Measurements from ENCODE around the gene ATP6V0E2.

ATP6V0E2 gene

GRCh38 chr7:149864023-149864422, 9.7 kb upstream of the ATP6V0E2 start:
- no peak for DNase-seq

DNA sequence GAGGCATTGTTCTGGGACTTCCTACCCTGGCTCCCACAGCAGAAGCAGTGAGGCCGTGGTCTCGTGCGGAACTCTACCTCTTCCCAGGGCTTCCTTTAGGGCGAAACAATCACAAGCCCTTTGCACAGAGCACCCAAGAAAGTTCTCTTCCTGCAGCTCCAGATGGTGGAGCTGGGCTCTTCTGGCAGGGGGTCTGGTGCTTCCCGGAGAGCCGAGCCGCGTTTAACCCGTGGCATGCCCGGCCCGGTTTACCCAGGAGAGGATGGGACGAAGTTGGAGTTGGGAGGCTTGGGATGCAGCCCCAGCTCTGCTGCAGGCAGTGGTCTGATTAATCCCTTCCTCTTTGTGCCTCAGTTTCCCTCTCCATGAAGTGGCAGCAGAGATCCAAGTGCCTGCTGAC, 9.0 kb upstream of the ATP6V0E2 start:
- no peak for DNase-seq

DNA sequence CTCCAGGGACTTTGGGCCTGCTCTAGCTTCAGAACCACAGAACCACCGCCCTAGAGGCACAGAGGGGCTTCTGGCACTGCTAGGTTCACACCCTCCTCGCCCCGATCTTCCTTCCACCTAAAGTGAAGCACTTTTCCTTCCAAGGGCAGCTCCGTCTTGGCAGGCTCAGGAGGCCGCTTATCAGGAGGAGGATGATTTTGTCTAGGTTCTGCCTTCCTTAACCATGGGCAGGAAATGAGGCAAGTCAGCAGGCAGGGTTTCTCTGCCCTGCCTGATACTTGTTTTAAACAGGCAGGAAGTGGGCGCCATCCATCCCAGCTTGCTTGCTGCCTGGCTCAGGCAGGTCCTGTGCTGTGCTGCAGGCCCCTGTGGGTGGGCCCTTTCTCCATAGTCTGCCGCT, 8.3 kb upstream of the ATP6V0E2 start:
- no peak for DNase-seq

- DNase-seq = no peak
Observed at GRCh38 chr7:149866139-149866778, 7.5 kb upstream of the ATP6V0E2 start.

DNA sequence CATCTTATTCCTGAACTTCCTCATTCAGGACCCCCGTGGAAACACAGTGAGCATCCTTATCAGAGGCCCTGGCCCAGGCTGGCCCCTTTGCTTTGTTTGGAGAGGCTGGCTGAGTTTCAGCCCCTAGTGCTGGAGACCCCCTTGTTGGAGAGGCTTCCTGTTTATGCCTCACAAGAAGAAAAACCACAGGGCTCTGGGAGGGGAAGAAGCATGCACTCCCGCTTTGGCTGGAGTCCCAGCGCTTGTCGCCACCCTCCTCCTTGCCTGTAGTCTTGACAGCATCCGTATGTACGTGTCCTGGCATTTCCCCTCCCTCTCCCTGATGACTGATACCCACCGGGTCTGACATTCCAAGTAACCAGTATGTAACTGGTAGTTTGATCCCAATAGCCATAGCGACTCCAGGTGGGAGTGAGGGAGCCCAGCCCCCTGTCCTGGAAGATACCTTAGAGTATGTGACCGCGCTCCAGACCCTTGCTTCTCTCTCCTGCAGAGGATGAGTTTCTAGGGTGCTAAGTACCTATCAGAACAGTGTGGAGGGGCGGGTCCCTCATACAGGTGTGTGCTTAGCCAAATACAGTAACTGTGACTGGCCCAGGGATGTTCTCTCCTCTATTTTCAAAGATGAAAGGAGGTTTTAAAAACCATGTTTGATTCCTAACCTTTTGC, 6.9 kb upstream of the ATP6V0E2 start:
- DNase-seq = no peak

GRCh38 chr7:149867762-149868622, 5.8 kb upstream of the ATP6V0E2 start:
- no peak for DNase-seq

DNA sequence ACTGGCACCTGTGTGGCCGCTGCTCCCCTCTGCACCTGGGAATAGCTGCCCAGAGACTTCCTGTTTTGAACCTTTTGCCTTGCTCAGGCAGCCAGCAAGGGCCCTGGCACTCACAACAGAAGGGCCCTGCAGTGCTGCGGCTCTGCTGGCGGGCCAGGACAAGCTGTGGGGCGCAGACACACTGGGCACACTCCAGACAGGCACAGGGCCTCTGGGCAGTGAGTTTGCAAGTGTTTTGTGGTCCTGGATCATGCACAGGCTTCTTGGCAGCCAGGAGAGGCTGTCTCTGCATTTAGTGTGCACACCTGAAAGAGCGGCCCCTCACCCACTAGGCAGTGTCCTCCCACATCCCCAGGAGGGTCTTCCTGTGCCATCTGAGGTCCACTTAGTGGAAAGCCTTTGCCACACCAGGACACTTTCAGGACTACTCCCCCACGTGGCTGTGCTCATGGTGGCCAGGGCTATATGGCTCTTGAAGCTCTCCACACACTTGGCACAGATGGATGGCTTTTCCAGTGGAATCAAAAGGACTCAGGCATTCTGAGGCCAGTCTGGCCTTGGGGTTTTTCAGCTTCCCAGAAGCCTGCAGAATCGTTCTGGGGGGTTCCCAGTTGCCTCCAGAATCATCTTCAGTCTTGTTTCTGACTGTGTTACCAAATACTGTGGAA, 5.0 kb upstream of the ATP6V0E2 start:
- DNase-seq = no peak

DNA sequence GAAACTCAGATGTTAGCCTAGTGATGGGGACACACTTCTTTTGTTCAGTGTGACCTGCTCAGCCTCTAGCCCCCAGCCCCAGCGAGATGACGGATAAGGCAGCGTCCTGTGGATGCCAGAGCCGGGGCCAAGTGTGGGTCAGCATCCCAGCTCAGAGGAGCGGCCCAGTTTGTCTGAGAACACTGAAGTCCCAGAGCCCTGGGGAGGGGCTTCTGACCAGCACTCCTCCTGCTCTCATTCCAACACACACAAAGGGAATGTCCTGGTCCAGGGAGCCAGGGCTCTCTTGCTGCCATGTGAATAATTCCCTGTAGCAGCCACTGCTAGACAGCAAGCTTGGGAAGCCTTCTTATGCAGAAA, 4.5 kb upstream of the ATP6V0E2 start:
- DNase-seq = no peak

GRCh38 chr7:149869867-149870266, 3.9 kb upstream of the ATP6V0E2 start:
- DNase-seq = no peak

GRCh38 chr7:149870274-149870673, 3.5 kb upstream of the ATP6V0E2 start:
- DNase-seq = no peak

DNA sequence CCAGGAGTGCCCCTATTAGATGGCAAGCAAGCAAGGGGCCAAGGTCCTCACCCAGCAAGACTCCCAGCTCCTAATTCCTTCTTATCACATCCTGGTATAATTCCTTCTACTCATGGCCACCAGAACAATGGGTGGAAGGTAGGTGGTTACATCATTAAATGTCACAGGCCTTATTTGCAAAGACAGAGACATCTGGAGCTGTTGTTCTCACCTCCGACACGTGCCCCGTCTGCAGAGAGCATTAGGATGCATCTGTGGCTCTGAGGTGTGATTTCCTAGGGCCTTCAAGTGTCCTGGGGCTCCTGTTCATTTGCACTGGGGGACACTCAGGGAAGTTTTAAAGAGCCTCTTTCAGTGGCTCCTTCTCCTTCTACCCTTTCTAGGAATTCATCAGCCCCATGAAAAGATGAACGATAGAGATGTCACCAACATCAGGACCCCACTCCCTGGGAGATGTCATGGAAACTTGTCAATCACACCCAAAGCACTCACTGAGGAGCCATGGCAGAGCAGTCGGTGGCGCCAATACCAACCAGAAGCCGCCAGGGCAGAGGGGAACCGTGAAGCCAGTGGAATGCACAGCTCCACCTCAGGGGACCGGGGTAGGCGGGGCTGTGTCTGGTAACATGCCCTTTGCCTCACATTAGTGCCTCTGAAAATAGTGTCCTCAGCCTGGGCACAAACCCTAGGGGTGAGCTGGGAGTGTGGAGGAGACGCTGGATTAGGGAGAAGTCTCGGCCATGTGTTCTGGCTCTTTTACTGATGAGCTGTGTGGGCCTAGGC, 2.9 kb upstream of the ATP6V0E2 start:
- DNase-seq = no peak

- no peak for DNase-seq
Observed at GRCh38 chr7:149871576-149871975, 2.2 kb upstream of the ATP6V0E2 start.

DNA sequence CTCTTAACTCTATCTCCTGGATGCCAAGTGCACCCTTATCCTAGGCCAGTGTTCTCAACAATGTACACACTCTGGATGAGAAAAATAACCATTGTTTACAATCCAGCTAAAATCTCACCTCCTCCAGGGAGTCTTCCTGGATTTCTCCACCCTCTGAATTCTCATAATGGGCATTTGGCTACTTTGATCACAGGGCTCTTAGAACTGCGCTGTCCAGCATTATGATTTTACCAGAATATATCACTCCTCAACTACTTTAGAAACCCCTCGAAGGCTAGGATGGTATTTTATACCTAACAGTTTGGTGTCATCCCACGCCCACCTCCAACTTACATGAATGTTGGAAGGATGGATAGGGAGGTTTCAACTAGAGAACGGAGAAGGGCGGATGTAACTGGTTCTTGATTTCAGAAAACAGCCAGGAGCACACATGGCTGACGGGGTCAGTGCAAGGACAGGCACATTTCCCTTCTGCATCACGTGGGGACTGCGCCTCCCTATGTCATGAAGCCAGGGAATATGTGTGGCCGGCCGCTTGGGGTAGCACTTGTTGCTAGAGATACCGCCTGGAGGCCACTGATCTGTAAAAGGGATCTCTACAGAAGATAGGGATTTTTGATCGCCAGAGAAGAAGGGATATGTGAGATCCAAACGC, 1.2 kb upstream of the ATP6V0E2 start:
- peak; percentile 48 for DNase-seq

- DNase-seq = no peak
Observed at GRCh38 chr7:149873970-149874643, 338 bp downstream of the ATP6V0E2 start.

GRCh38 chr7:149874644-149875028, 867 bp downstream of the ATP6V0E2 start:
- no peak for DNase-seq

DNA sequence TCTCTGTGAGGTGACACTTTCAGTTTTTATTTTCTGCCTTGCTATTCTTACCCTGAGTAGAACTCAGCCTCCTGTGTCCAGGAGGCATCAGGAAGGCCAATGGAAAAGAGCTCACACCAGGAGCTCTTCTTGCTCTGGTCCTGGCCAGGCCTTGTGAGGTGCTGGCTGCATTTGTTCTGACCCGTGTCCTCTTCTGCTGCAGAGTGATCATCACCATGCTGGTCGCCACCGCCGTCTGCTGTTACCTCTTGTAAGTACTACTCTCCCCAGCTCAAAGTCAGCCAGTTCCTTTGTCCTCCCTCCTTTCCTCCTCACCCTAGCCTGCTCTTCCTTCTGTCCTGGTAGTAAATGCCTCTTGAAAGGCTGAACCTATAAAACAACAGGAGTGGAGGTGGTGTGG, 1.6 kb downstream of the ATP6V0E2 start:
- no peak for DNase-seq

DNA sequence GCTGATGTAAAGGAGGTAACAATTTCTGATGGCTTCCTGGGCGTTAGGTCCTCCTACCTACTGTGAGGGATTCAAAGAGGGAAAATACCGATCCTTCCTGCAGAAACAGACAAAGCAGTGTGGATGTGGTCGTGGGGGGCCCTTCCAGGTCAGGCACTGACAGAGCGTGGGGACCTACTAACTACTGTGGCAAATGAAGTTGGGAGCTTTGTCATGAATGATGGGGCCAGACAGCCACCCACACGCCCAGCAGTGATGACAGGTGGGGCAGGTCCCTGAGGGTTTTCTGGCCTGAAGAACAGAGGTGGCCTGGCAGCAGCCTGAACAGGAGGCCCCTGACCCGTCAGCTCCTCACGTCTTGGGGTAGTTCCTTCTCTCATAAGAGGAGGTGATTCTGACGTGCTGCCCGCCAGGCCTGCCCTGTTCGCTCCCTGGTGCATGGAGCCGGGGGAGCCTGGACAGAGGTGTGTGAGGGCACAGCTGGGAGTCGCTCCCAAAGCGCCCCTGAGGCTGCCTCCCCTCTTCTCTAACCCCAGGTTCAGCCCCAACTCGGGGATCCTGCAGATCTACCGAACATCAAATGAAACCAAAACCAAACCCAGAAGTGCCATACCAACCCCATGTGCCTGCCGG, 4.2 kb downstream of the ATP6V0E2 start:
- no peak for DNase-seq

DNA sequence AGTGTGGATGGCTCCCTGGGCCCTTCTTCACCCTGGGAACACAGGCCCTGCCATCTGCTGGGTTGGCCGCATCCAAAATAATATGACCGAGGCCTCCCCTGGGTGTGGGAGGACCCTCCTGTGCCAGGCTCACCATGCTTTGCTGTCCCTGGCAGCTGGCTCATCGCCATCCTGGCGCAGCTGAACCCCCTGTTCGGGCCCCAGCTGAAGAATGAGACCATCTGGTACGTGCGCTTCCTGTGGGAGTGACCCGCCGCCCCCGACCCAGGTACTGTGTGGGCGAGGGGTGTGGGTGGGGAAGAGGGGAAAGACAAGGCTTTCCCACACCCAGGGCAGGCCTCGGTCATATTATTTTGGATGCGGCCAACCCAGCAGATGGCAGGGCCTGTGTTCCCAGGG, 4.8 kb downstream of the ATP6V0E2 start:
- no peak for DNase-seq

DNA sequence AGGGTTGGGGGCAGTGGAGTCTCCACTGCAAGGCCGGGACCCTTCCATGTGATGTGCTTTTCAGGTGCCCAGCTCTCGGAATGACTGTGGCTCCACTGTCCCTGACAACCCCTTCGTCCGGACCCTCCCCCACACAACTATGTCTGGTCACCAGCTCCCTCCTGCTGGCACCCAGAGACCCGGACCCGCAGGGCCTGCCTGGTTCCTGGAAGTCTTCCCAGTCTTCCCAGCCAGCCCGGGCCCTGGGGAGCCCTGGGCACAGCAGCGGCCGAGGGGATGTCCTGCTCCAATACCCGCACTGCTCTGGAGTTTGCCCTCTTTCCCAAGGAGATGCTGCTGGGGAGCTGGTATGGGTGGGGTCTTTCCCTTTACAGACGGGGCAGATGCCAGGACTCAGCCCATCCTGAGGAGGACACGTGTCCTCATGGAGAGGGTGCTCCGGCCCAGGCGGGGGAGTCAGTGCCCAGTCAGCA, 5.5 kb downstream of the ATP6V0E2 start:
- no peak for DNase-seq

DNA sequence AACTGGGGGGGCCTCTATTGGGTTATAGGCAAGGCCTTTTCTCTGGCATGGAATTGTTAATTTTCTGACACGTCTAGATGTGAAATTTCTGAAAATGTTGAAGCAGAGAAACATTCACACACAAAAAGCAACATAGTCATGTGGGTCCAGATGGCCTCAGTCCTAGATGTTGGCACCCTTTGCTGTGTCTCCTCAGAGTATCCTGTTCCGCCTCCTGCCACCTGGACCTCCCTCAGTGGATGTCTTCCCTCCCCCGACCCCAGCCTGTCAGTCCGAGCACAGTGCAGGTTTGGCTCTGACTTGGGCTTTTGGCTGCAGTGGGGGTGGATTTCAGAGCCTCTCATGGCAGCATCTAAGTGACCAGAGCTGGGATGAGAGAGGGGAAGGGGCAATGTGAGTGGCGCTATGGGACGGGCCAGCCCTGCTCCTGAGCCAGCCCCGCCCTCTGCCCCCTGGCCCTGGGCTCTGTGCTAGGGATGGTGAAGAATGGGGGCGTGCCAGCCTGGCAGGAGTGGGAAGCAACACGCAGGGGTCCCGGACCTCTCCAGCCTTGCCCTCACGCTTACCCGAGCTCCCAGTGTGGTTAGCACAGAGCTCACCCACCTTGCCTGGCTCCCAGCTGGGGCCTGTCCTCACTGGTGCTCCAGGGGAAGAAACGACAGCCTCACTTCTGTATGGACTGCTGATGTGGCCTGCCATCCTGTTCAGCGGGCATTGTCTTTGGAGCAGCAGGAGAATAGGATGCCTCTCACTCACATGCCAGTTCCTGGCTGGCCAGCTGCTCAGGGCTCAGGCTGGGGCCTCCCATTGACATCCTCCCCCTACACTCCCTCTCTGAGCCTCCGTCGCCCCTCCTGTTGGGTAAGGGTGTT, 6.2 kb downstream of the ATP6V0E2 start:
- DNase-seq = no peak

Data from NCI-H774 (cell line).